Dendritic cell treated with granulocyte-macrophage colony-stimulating factor and Interleukin-4, amounts not matched to agents 40 ng/mL and 50 ng/mL, for 4 days (primary cell): ENCODE results near the gene ASCC3.
"Not testable (repeated sequence)": the region's sequence is repeated elsewhere in the genome, so short reads cannot be mapped to it uniquely, and the experiment has no call there.

Experiments
- H3K27ac Mint-ChIP-seq: one replicate; pipeline ENCODE4 v1.8.0; 2022; ENCODE audit warnings: mild to moderate bottlenecking, mixed read lengths
- H3K27me3 Mint-ChIP-seq: one replicate; pipeline ENCODE4 v1.8.0; 2022; ENCODE audit warnings: mild to moderate bottlenecking, mixed read lengths
- H3K36me3 Mint-ChIP-seq: one replicate; pipeline ENCODE4 v1.8.0; 2022; ENCODE audit warnings: low read depth, mixed read lengths
- H3K4me1 Mint-ChIP-seq: one replicate; pipeline ENCODE4 v1.8.0; 2022; ENCODE audit warnings: low read depth, mixed read lengths
- H3K4me3 Mint-ChIP-seq: one replicate; pipeline ENCODE4 v1.8.0; 2022; ENCODE audit warnings: mild to moderate bottlenecking, moderate library complexity, mixed read lengths
- H3K9me3 Mint-ChIP-seq: one replicate; pipeline ENCODE4 v1.8.0; 2022; ENCODE audit warnings: mixed read lengths
- intact Hi-C: fragments of 100-400 bp; cut with micrococcal nuclease; formaldehyde crosslinking; loops from one replicate; pipeline ENCODE4 v1.15.0; 2022

The ASCC3 gene

GRCh38 chr6:100901582-100901981 lies 20.5 kb upstream of the ASCC3 start:
- H3K4me3 Mint-ChIP-seq, result no peak overlapping the region

GRCh38 chr6:100899202-100899601 lies 18.1 kb upstream of the ASCC3 start:
- H3K4me3 Mint-ChIP-seq, result no peak overlapping the region
- no peaks in the 10 kb centered on the region for H3K36me3 Mint-ChIP-seq
- no peaks in the 10 kb centered on the region for H3K27me3 Mint-ChIP-seq
- no peaks in the 10 kb centered on the region for H3K4me1 Mint-ChIP-seq
- no peaks in the 10 kb centered on the region for H3K9me3 Mint-ChIP-seq
- H3K27ac Mint-ChIP-seq, result no peak overlapping the region
- intact Hi-C loops, result no loop called here

More at GRCh38 chr6:100901582-100901981, 20.5 kb upstream of the ASCC3 start:
- no peaks in the 10 kb centered on the region for H3K4me1 Mint-ChIP-seq
- no peaks in the 10 kb centered on the region for H3K36me3 Mint-ChIP-seq
- no peak overlapping the region for H3K27ac Mint-ChIP-seq
- intact Hi-C loops, result no loop called here
- no peaks in the 10 kb centered on the region for H3K9me3 Mint-ChIP-seq
- no peaks in the 10 kb centered on the region for H3K27me3 Mint-ChIP-seq

- no peaks in the 10 kb centered on the region for H3K4me1 Mint-ChIP-seq
- no peak overlapping the region for H3K4me3 Mint-ChIP-seq
- H3K9me3 Mint-ChIP-seq, result no peaks in the 10 kb centered on the region
- intact Hi-C loops, result no loop called here
- H3K27me3 Mint-ChIP-seq, result no peaks in the 10 kb centered on the region
- no peaks in the 10 kb centered on the region for H3K36me3 Mint-ChIP-seq
- no peak overlapping the region for H3K27ac Mint-ChIP-seq
These were observed 16.5 kb upstream of the ASCC3 start for GRCh38 chr6:100897671-100898070.

- Mint-ChIP-seq H3K4me3 (no peak overlapping the region), H3K27ac (no peak overlapping the region), H3K36me3 (no peaks in the 10 kb centered on the region), H3K9me3 (no peaks in the 10 kb centered on the region), H3K27me3 (peaks cover 2% of the 10 kb centered on the region), H3K4me1 (no peaks in the 10 kb centered on the region)
- intact Hi-C loops, result no loop called here
These were observed 12.6 kb upstream of the ASCC3 start for GRCh38 chr6:100893743-100894142.

- no peaks in the 10 kb centered on the region for H3K4me1 Mint-ChIP-seq
- no peak overlapping the region for H3K27ac Mint-ChIP-seq
- intact Hi-C loops, result no loop called here
- no peak overlapping the region for H3K4me3 Mint-ChIP-seq
- no peaks in the 10 kb centered on the region for H3K36me3 Mint-ChIP-seq
- H3K27me3 Mint-ChIP-seq, result peaks cover 2% of the 10 kb centered on the region
- no peaks in the 10 kb centered on the region for H3K9me3 Mint-ChIP-seq
These were observed 11.6 kb upstream of the ASCC3 start for GRCh38 chr6:100892693-100893092.

GRCh38 chr6:100892116-100892515 lies 11.0 kb upstream of the ASCC3 start:
- no peaks in the 10 kb centered on the region for H3K4me1 Mint-ChIP-seq
- H3K9me3 Mint-ChIP-seq, result no peaks in the 10 kb centered on the region
- intact Hi-C loops, result no loop called here
- H3K27ac Mint-ChIP-seq, result no peak overlapping the region
- peaks cover 2% of the 10 kb centered on the region for H3K27me3 Mint-ChIP-seq
- H3K4me3 Mint-ChIP-seq, result no peak overlapping the region
- H3K36me3 Mint-ChIP-seq, result no peaks in the 10 kb centered on the region

GRCh38 chr6:100891079-100891478 lies 9.9 kb upstream of the ASCC3 start:
- Mint-ChIP-seq H3K27me3 (peaks cover 2% of the 10 kb centered on the region), H3K4me3 (no peak overlapping the region), H3K36me3 (no peaks in the 10 kb centered on the region), H3K4me1 (no peaks in the 10 kb centered on the region), H3K27ac (no peak overlapping the region), H3K9me3 (no peaks in the 10 kb centered on the region)
- intact Hi-C loops, result no loop called here

GRCh38 chr6:100890646-100891045 lies 9.5 kb upstream of the ASCC3 start:
- H3K4me3 Mint-ChIP-seq, H3K9me3 Mint-ChIP-seq, intact Hi-C loops, H3K36me3 Mint-ChIP-seq, H3K4me1 Mint-ChIP-seq, H3K27me3 Mint-ChIP-seq, H3K27ac Mint-ChIP-seq: not testable (repeated sequence)

- H3K36me3 Mint-ChIP-seq, result no peaks in the 10 kb centered on the region
- peaks cover 2% of the 10 kb centered on the region for H3K27me3 Mint-ChIP-seq
- intact Hi-C loops, result no loop called here
- H3K9me3 Mint-ChIP-seq, result no peaks in the 10 kb centered on the region
- no peak overlapping the region for H3K4me3 Mint-ChIP-seq
- H3K27ac Mint-ChIP-seq, result no peak overlapping the region
- no peaks in the 10 kb centered on the region for H3K4me1 Mint-ChIP-seq
These were observed 8.2 kb upstream of the ASCC3 start for GRCh38 chr6:100889351-100889750.

- Mint-ChIP-seq H3K27ac (no peak overlapping the region), H3K9me3 (no peaks in the 10 kb centered on the region), H3K4me1 (peaks cover 9% of the 10 kb centered on the region), H3K4me3 (no peak overlapping the region), H3K27me3 (peaks cover 2% of the 10 kb centered on the region), H3K36me3 (peaks cover 6% of the 10 kb centered on the region)
- intact Hi-C loops, result no loop called here
These were observed 4.9 kb upstream of the ASCC3 start for GRCh38 chr6:100886076-100886475.

- H3K4me3 Mint-ChIP-seq, result no peak overlapping the region
- intact Hi-C loops, result no loop called here
- H3K27me3 Mint-ChIP-seq, result no peaks in the 10 kb centered on the region
- peaks cover 14% of the 10 kb centered on the region for H3K4me1 Mint-ChIP-seq
- H3K36me3 Mint-ChIP-seq, result peaks cover 11% of the 10 kb centered on the region
- no peaks in the 10 kb centered on the region for H3K9me3 Mint-ChIP-seq
- H3K27ac Mint-ChIP-seq, result no peak overlapping the region
These were observed 2.2 kb upstream of the ASCC3 start for GRCh38 chr6:100883347-100883746.

GRCh38 chr6:100881707-100882040 lies 545 bp upstream of the ASCC3 start:
- Mint-ChIP-seq H3K4me3 (peak overlapping the region; percentile 100), H3K9me3 (no peaks in the 10 kb centered on the region), H3K27me3 (no peaks in the 10 kb centered on the region), H3K27ac (peak overlapping the region; percentile 99), H3K4me1 (peaks cover 14% of the 10 kb centered on the region), H3K36me3 (peaks cover 11% of the 10 kb centered on the region)
- intact Hi-C loops, result no loop called here

- H3K9me3 Mint-ChIP-seq, result no peaks in the 10 kb centered on the region
- H3K27me3 Mint-ChIP-seq, result no peaks in the 10 kb centered on the region
- intact Hi-C loops, result no loop called here
- H3K4me1 Mint-ChIP-seq, result peaks cover 20% of the 10 kb centered on the region
- peaks cover 17% of the 10 kb centered on the region for H3K36me3 Mint-ChIP-seq
- peak overlapping the region; percentile 99 for H3K27ac Mint-ChIP-seq
- peak overlapping the region; percentile 100 for H3K4me3 Mint-ChIP-seq
These were observed 828 bp downstream of the ASCC3 start for GRCh38 chr6:100880149-100880852.

GRCh38 chr6:100879317-100879716 lies 1.8 kb downstream of the ASCC3 start:
- Mint-ChIP-seq H3K4me1 (peaks cover 28% of the 10 kb centered on the region), H3K27ac (no peak overlapping the region), H3K9me3 (no peaks in the 10 kb centered on the region), H3K4me3 (no peak overlapping the region), H3K36me3 (peaks cover 17% of the 10 kb centered on the region), H3K27me3 (no peaks in the 10 kb centered on the region)
- intact Hi-C loops, result loop anchor here (10.0 kb wide), 1 partner anchor 1355 kb away; no protein-coding TSS in a partner anchor

GRCh38 chr6:100877851-100878250 lies 3.3 kb downstream of the ASCC3 start:
- no peak overlapping the region for H3K27ac Mint-ChIP-seq
- intact Hi-C loops, result loop anchor here (10.0 kb wide), 1 partner anchor 1353 kb away; no protein-coding TSS in a partner anchor
- H3K27me3 Mint-ChIP-seq, result no peaks in the 10 kb centered on the region
- H3K36me3 Mint-ChIP-seq, result peaks cover 20% of the 10 kb centered on the region
- no peaks in the 10 kb centered on the region for H3K9me3 Mint-ChIP-seq
- H3K4me1 Mint-ChIP-seq, result peaks cover 28% of the 10 kb centered on the region
- H3K4me3 Mint-ChIP-seq, result no peak overlapping the region
